GM21528 (cell line): ENCODE measurements around the gene PLCB1.

Experiments used
- ATAC-seq: cut with Tn5 transposase; IDR thresholded peaks from one replicate; pipeline ENCODE4 v1.9.1; 2021; ENCODE audit warnings: mild to moderate bottlenecking, moderate library complexity; ENCODE audit not compliant: unreplicated experiment, low FRiP score

Gene PLCB1

GRCh38 chr20:8471465-8471864 is 339.4 kb downstream of the PLCB1 start:
- no peak for ATAC-seq

GRCh38 chr20:8473459-8473858 is 341.4 kb downstream of the PLCB1 start:
- no peak for ATAC-seq

GRCh38 chr20:8474027-8474668 is 342.1 kb downstream of the PLCB1 start:
- ATAC-seq, result no peak

GRCh38 chr20:8476021-8476420 is 344.0 kb downstream of the PLCB1 start:
- ATAC-seq, result no peak

GRCh38 chr20:8480597-8480996 is 348.5 kb downstream of the PLCB1 start:
- no peak for ATAC-seq

GRCh38 chr20:8487696-8488095 is 355.6 kb downstream of the PLCB1 start:
- ATAC-seq, result no peak

GRCh38 chr20:8489094-8489883 is 357.2 kb downstream of the PLCB1 start:
- no peak for ATAC-seq

GRCh38 chr20:8490076-8490830 is 358.2 kb downstream of the PLCB1 start:
- ATAC-seq, result no peak

- no peak for ATAC-seq
Measured at GRCh38 chr20:8492173-8492572, 360.1 kb downstream of the PLCB1 start.

- ATAC-seq, result no peak
Measured at GRCh38 chr20:8498571-8498970, 366.5 kb downstream of the PLCB1 start.

GRCh38 chr20:8504030-8504429 is 372.0 kb downstream of the PLCB1 start:
- ATAC-seq, result no peak

- ATAC-seq, result no peak
Measured at GRCh38 chr20:8505476-8506200, 373.6 kb downstream of the PLCB1 start.

- no peak for ATAC-seq
Measured at GRCh38 chr20:8507231-8507630, 375.2 kb downstream of the PLCB1 start.

GRCh38 chr20:8509809-8510208 is 377.7 kb downstream of the PLCB1 start:
- no peak for ATAC-seq

- no peak for ATAC-seq
Measured at GRCh38 chr20:8510808-8511207, 378.7 kb downstream of the PLCB1 start.

- ATAC-seq, result no peak
Measured at GRCh38 chr20:8512003-8512402, 379.9 kb downstream of the PLCB1 start.

GRCh38 chr20:8515810-8516435 is 383.9 kb downstream of the PLCB1 start:
- ATAC-seq, result no peak

- ATAC-seq, result no peak
Measured at GRCh38 chr20:8518878-8519277, 386.8 kb downstream of the PLCB1 start.

GRCh38 chr20:8519887-8520286 is 387.8 kb downstream of the PLCB1 start:
- no peak for ATAC-seq

- ATAC-seq, result no peak
Measured at GRCh38 chr20:8522168-8522567, 390.1 kb downstream of the PLCB1 start.
